ENCODE results near the gene UHMK1.

- TF ChIP-seq CTCF (conservative IDR thresholded peaks at IDR 0.05 in 1 of 2, IDR thresholded peaks at IDR 0.05 in 1 of 2; ENCODE audit: low read depth in 1 of 2, low read length in 2 of 2), result no peak
- TF ChIP-seq EZH2 (IDR thresholded peaks at IDR 0.05; ENCODE audit: low read length, missing control alignments), result no peak
Measured at GRCh38 chr1:162570718-162571117, 73.1 kb downstream of the UHMK1 start.

All from fibroblast of lung (primary cell).